SK-N-MC (cell line): Measurements from ENCODE around the gene DSCAM.

Experiments used
- EZH2 ChIP-seq: fragments of 200-600 bp; sonication (generic); IDR thresholded peaks from one replicate; pipeline ENCODE4 v1.6.1; 2017; ENCODE audit warnings: antibody characterized with exemption
- FOXP2 ChIP-seq: optimal IDR thresholded peaks from 2 replicates; pipeline ENCODE3; 2011; ENCODE audit warnings: mild to moderate bottlenecking, moderate library complexity; ENCODE audit not compliant: insufficient read depth; ENCODE audit errors: extremely low read length, control extremely low read depth
- POLR2AphosphoS5 ChIP-seq: IDR thresholded peaks from 2 replicates; pipeline ENCODE4 v1.6.1; 2012; ENCODE audit warnings: mild to moderate bottlenecking, low read depth, low read length, borderline replicate concordance

DNA sequence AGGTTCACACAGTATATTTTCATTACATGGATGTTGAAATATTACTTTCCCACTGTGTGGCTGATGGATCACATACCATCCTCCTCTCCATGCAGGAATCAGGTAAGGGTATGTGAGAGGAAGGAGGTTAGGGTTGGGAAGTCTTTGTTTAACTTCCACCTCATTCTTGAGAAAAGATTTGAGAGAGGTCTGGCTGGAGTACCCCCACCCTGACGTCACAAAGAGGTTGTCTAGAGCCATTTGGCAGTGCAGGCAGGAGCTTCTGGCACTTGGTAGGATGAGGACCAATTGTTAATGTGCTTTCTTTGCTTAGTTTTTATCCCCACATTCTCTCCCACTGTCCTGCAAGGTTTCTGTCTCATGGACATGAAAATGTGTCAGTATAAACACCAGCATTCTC is 356.6 kb downstream of the DSCAM start:
- no peak for TF ChIP-seq EZH2
- no peak for TF ChIP-seq POLR2AphosphoS5
- TF ChIP-seq FOXP2 = no peak
